Measurements from ENCODE around the gene MAPK1. TPM values are rescaled to one million over a fixed set of nuclear protein-coding genes. Genes with fewer than 3 reads are reported as not detected.
"Not testable (repeated sequence)": the region's sequence is repeated elsewhere in the genome, so short reads cannot be mapped to it uniquely, and the experiment has no call there.

Gene MAPK1
- total RNA-seq, 4 donors from 2014 or later, result 51.3 to 77.8 (median 66.0) TPM

GRCh38 chr22:21727159-21727558 lies 140.3 kb downstream of the MAPK1 start:
- TF ChIP-seq POLR2A (IDR thresholded peaks at IDR 0.05) (no peak), EP300 (IDR thresholded peaks at IDR 0.05) (no peak), POLR2AphosphoS5 (IDR thresholded peaks at IDR 0.05) (no peak), CTCF (IDR thresholded peaks at IDR 0.05) (no peak)

GRCh38 chr22:21726650-21727049 lies 140.8 kb downstream of the MAPK1 start:
- Histone ChIP-seq H3K4me3 (no peak overlapping the region), H3K9me3 (no peaks in the 10 kb centered on the region), H3K27me3 (no peaks in the 10 kb centered on the region), H3K27ac (no peak overlapping the region), H3K36me3 (no peaks in the 10 kb centered on the region), H3K4me1 (no peaks in the 10 kb centered on the region)
- WGBS, result 100% methylated on average over 1 of the region's 5 CpGs
- no peak for DNase-seq (ENCODE audit: low spot score in 2 of 2)
- TF ChIP-seq POLR2AphosphoS5 (IDR thresholded peaks at IDR 0.05), result no peak
- no peak for TF ChIP-seq EP300 (IDR thresholded peaks at IDR 0.05)
- no peak for TF ChIP-seq CTCF (IDR thresholded peaks at IDR 0.05)
- no peak for TF ChIP-seq POLR2A (IDR thresholded peaks at IDR 0.05)

More at GRCh38 chr22:21727159-21727558, 140.3 kb downstream of the MAPK1 start:
- WGBS, result 77% methylated on average over 4 of the region's 4 CpGs
- no peak overlapping the region for H3K27ac ChIP-seq
- H3K4me3 ChIP-seq, result no peak overlapping the region
- H3K27me3 ChIP-seq, result no peaks in the 10 kb centered on the region
- H3K9me3 ChIP-seq, result no peaks in the 10 kb centered on the region
- H3K4me1 ChIP-seq, result no peaks in the 10 kb centered on the region
- no peak for DNase-seq (ENCODE audit: low spot score in 2 of 2)
- no peaks in the 10 kb centered on the region for H3K36me3 ChIP-seq

GRCh38 chr22:21725956-21726649 lies 141.3 kb downstream of the MAPK1 start:
- Histone ChIP-seq H3K4me3 (no peak overlapping the region), H3K4me1 (no peaks in the 10 kb centered on the region), H3K27ac (no peak overlapping the region), H3K9me3 (no peaks in the 10 kb centered on the region), H3K36me3 (no peaks in the 10 kb centered on the region), H3K27me3 (no peaks in the 10 kb centered on the region)
- WGBS, result 86% methylated on average over 16 of the region's 19 CpGs
- DNase-seq (ENCODE audit: low spot score in 2 of 2), result no peak
- TF ChIP-seq POLR2A (IDR thresholded peaks at IDR 0.05) (no peak), CTCF (IDR thresholded peaks at IDR 0.05) (no peak), EP300 (IDR thresholded peaks at IDR 0.05) (no peak), POLR2AphosphoS5 (IDR thresholded peaks at IDR 0.05) (no peak)

- not testable (repeated sequence) for H3K36me3 ChIP-seq; H3K27me3 ChIP-seq; DNase-seq (ENCODE audit: low spot score in 2 of 2); H3K4me1 ChIP-seq; H3K9me3 ChIP-seq; H3K27ac ChIP-seq; H3K4me3 ChIP-seq
- WGBS, result 96% methylated on average over 3 of the region's 3 CpGs
Observed at GRCh38 chr22:21724496-21724895, 142.9 kb downstream of the MAPK1 start.

GRCh38 chr22:21721195-21721852 lies 146.1 kb downstream of the MAPK1 start:
- not testable (repeated sequence) for H3K9me3 ChIP-seq; H3K36me3 ChIP-seq; H3K27me3 ChIP-seq; H3K4me1 ChIP-seq; H3K27ac ChIP-seq; DNase-seq (ENCODE audit: low spot score in 2 of 2); H3K4me3 ChIP-seq
- WGBS, result 95% methylated on average over 15 of the region's 15 CpGs

GRCh38 chr22:21720191-21720859 lies 147.1 kb downstream of the MAPK1 start:
- not testable (repeated sequence) for H3K9me3 ChIP-seq; H3K4me1 ChIP-seq; H3K27me3 ChIP-seq; H3K36me3 ChIP-seq; H3K4me3 ChIP-seq; DNase-seq (ENCODE audit: low spot score in 2 of 2); H3K27ac ChIP-seq
- WGBS, result 97% methylated on average over 10 of the region's 10 CpGs

All from suprapubic skin (tissue), 4 donors.